Activated naive CD8-positive, alpha-beta T cell treated with anti-CD3 and anti-CD28 coated beads for 36 hours (primary cell): ENCODE measurements around the gene CENPX. TPM values are rescaled to one million over a fixed set of nuclear protein-coding genes. Genes with fewer than 3 reads are reported as not detected.

ENCODE experiments used
- DNase-seq: peaks from one replicate; pipeline ENCODE4 v3.0.0; 2021
- H3K27ac Mint-ChIP-seq: one replicate; pipeline ENCODE4 v1.8.0; 2022; ENCODE audit warnings: mild to moderate bottlenecking, moderate library complexity, mixed read lengths
- H3K27me3 Mint-ChIP-seq: one replicate; pipeline ENCODE4 v1.8.0; 2022; ENCODE audit warnings: mild to moderate bottlenecking, mixed read lengths
- H3K36me3 Mint-ChIP-seq: one replicate; pipeline ENCODE4 v1.8.0; 2021; ENCODE audit warnings: mild to moderate bottlenecking, mixed read lengths
- H3K4me1 Mint-ChIP-seq: one replicate; pipeline ENCODE4 v1.8.0; 2021; ENCODE audit warnings: mixed read lengths
- H3K4me3 Mint-ChIP-seq: one replicate; pipeline ENCODE4 v1.8.0; 2022; ENCODE audit warnings: mild to moderate bottlenecking, moderate library complexity, mixed read lengths
- H3K9me3 Mint-ChIP-seq: one replicate; pipeline ENCODE4 v1.8.0; 2022; ENCODE audit warnings: mixed read lengths
- total RNA-seq, 2 experiments: library from RNA; stranded (reverse); gene quantifications; one replicate each; pipeline ENCODE4 v1.2.3, GENCODE V29; 2021

CENPX gene
- 100 to 1,000 TPM; 119 to 131 TPM for total RNA-seq

DNA sequence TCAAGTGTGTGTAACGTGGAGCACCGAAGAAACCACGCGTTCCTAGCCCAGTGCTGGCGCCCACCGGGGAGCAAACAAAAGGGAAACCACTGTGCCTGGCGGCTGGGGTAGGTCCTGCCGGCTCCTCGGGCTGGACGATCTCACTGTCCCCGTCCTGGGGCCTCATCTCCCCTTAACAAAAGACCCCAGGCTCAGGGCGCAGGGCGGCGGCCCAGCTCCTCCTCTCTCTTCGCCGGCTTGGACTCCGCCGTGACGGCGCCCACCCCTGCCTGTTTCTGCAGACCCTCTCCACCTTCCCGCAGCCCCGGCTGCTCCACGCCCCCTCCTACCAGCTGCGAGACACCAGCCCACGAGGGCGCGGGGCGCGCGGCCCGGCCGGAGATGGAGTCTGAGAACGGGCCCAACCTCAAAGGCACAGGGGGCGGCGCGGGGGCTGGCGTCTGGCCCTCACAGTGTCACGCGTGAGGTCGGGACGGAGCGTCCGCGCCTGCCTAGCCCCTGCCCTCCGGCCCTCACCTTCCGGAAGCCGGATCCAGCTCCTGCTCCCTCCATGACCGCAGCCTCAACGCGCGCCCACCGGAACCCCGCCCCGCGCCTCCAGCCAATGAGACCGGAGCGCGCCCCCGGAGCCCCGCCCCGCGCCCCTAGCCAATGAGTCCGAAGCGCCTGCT is at the start of gene CENPX:
Gene CENPX (minus strand): TSS at position 569 of the 671 bp plus-strand sequence. CDS start 17 bp downstream, at position 552.
- DNase-seq, result peak; percentile 27
- Mint-ChIP-seq H3K4me1 (peaks cover 11% of the 10 kb centered on the region), H3K4me3 (peak within 1 kb of the TSS; percentile 89), H3K27me3 (no peaks in the 10 kb centered on the region), H3K27ac (peak within 1 kb of the TSS; percentile 81), H3K9me3 (no peaks in the 10 kb centered on the region), H3K36me3 (peaks cover 1% of the 10 kb centered on the region)

DNA sequence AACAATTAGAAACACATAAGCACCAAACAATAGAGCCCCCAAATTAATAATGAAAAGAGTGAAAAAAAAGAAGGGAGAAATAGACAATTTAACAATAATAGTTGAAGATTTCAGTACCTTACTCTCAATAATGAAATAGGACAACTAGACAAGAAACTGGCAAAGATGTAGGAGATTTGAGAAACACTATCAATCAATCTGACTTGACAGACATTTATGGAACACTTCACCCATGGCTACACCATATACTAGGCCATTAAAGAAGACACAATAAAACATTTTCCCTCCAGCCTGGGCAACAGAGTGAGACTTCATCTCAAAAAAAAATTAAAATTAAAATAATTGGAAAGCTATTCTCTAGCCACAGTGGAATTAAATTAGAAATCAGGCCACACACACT is 47.9 kb upstream of the CENPX start:
- Mint-ChIP-seq H3K27ac (no peak overlapping the region), H3K9me3 (no peaks in the 10 kb centered on the region), H3K4me1 (peaks cover 3% of the 10 kb centered on the region), H3K27me3 (no peaks in the 10 kb centered on the region), H3K4me3 (no peak overlapping the region), H3K36me3 (peaks cover 2% of the 10 kb centered on the region)
- no peak for DNase-seq

DNA sequence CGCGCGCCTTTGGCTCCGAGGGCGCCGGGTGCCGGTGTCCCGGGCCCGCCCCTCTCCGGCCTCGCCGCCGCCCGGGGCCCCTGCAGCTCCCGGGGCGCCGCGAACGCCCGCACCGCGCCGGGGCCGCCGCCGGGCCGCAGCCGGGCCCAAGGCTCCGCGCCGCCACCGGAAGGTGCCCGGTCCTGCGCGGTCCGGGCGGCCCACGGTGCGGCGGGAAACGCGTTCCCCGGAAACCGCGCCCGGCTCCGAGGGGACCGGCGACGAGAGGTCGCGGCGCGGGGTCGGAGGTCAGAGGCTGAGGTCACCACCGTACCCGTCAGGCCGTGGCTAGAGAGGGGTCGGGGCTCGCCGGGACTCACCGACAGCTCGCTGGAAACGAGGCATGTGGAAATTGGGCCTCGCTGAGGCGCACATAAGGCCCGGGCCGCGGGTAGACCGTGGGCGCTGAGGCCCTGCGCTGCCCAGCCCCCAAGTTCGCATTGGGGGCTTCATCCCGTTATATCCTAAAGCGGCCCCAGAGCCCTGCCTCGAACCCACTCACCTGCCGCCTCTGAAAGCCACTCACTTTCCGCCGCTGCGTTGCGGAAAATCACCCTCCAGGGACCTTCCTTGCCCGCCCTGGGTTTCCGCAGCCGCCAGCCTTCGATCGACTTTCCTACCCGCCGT is 43.1 kb upstream of the CENPX start, which contains the start of gene DUS1L:
Gene DUS1L (minus strand): TSS at position 167 of the 666 bp plus-strand sequence. CDS start 745 bp downstream, outside the sequence.
- no peaks in the 10 kb centered on the region for H3K9me3 Mint-ChIP-seq
- H3K4me1 Mint-ChIP-seq, result peaks cover 8% of the 10 kb centered on the region
- peak; percentile 81 for DNase-seq
- peak within 1 kb of the TSS; percentile 88 for H3K27ac Mint-ChIP-seq
- peaks cover 2% of the 10 kb centered on the region for H3K36me3 Mint-ChIP-seq
- no peaks in the 10 kb centered on the region for H3K27me3 Mint-ChIP-seq
- peak within 1 kb of the TSS; percentile 85 for H3K4me3 Mint-ChIP-seq

- no peak for DNase-seq
- peak overlapping the region; percentile 25 for H3K27ac Mint-ChIP-seq
Observed at GRCh38 chr17:82065193-82065637, 42.5 kb upstream of the CENPX start.

GRCh38 chr17:82064433-82065192 is 41.9 kb upstream of the CENPX start:
- H3K4me3 Mint-ChIP-seq, result peak overlapping the region; percentile 76
- no peaks in the 10 kb centered on the region for H3K9me3 Mint-ChIP-seq
- H3K36me3 Mint-ChIP-seq, result peaks cover 4% of the 10 kb centered on the region

More at GRCh38 chr17:82065193-82065637, 42.5 kb upstream of the CENPX start:
- peaks cover 2% of the 10 kb centered on the region for H3K36me3 Mint-ChIP-seq
- peaks cover 8% of the 10 kb centered on the region for H3K4me1 Mint-ChIP-seq
- no peaks in the 10 kb centered on the region for H3K27me3 Mint-ChIP-seq
- H3K9me3 Mint-ChIP-seq, result no peaks in the 10 kb centered on the region
- peak overlapping the region; percentile 76 for H3K4me3 Mint-ChIP-seq

GRCh38 chr17:82063424-82064415 is 41.0 kb upstream of the CENPX start:
- Mint-ChIP-seq H3K9me3 (no peaks in the 10 kb centered on the region), H3K4me3 (peak overlapping the region; percentile 76), H3K27me3 (no peaks in the 10 kb centered on the region), H3K27ac (peak overlapping the region; percentile 25), H3K36me3 (peaks cover 4% of the 10 kb centered on the region), H3K4me1 (peaks cover 8% of the 10 kb centered on the region)
- DNase-seq, result no peak

More at GRCh38 chr17:82064433-82065192, 41.9 kb upstream of the CENPX start:
- no peak for DNase-seq
- Mint-ChIP-seq H3K4me1 (peaks cover 8% of the 10 kb centered on the region), H3K27ac (peak overlapping the region; percentile 25), H3K27me3 (no peaks in the 10 kb centered on the region)

GRCh38 chr17:82062984-82063368 is 40.3 kb upstream of the CENPX start:
- peaks cover 8% of the 10 kb centered on the region for H3K4me1 Mint-ChIP-seq
- no peak for DNase-seq
- H3K9me3 Mint-ChIP-seq, result no peaks in the 10 kb centered on the region
- H3K4me3 Mint-ChIP-seq, result no peak overlapping the region
- H3K27ac Mint-ChIP-seq, result no peak overlapping the region
- peaks cover 4% of the 10 kb centered on the region for H3K36me3 Mint-ChIP-seq
- no peaks in the 10 kb centered on the region for H3K27me3 Mint-ChIP-seq

GRCh38 chr17:82062076-82062983 is 39.7 kb upstream of the CENPX start:
- H3K4me3 Mint-ChIP-seq, result no peak overlapping the region
- no peak for DNase-seq
- no peaks in the 10 kb centered on the region for H3K27me3 Mint-ChIP-seq
- H3K27ac Mint-ChIP-seq, result no peak overlapping the region
- H3K4me1 Mint-ChIP-seq, result peaks cover 8% of the 10 kb centered on the region
- no peaks in the 10 kb centered on the region for H3K9me3 Mint-ChIP-seq
- peaks cover 4% of the 10 kb centered on the region for H3K36me3 Mint-ChIP-seq

DNA sequence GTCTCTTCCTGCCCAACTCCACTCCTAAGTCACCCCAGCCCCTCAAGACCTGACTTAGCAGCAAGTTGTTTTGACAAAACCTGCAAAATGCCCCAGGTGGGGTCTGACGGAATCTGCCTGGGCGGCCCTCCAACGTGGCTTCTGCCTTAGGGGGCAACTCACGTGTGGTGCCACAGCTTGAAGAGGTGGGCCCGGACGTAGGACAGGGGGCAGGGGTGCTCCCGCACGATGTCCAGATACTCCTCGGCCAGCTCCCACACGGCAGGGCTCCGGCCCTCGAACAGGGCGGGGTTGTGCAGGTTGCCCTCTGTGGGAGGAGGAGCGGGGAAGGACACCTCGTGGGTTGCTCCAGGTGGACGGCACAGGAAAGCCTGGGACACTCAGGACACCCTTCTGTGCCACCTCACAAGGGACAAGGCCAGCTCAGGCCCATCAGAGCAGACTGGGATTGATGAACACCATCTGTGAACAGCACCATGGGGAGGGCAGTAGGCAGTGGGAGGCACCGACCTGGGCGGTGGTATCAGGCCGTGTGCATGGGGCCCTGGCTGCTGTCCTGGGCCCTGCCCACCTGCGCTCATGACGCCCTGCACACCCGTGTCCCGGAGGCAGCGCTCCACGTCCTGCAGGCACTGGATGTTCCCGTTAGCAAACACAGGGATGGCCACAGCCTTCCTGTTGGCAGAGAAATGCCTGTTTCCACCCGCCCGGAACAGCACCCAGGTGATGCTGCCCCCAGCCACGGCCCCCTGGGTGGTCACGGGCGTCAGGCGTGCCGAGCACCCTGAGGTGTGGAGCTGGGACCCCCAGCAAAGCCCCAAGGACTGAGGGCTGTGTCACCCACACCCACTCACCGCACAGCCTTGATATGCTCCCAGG is 38.6 kb upstream of the CENPX start:
- H3K4me1 Mint-ChIP-seq, result peaks cover 5% of the 10 kb centered on the region
- H3K4me3 Mint-ChIP-seq, result no peak overlapping the region

DNA sequence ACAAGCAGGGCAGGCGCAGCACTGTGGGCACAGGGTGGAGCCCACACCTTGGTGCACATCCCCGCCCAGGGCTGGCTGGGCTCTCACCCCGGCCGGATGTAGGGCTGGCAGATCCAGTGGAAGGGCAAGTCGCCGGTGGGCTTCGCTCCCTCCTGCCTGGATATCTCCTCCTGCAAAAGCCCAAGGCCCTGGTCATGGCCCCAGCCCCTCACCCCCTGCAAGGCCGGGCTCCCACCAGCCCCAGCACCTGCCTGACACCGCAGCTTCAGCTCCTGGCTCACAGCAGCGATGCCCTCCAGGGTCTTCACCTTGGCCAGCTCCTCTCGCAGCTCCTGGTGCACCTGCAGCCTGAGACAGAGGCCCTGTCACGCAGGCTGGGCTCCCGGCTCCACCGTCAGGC is 37.9 kb upstream of the CENPX start:
- H3K4me1 Mint-ChIP-seq, result peaks cover 5% of the 10 kb centered on the region
- H3K27ac Mint-ChIP-seq, result no peak overlapping the region
- no peak overlapping the region for H3K4me3 Mint-ChIP-seq
- peaks cover 3% of the 10 kb centered on the region for H3K36me3 Mint-ChIP-seq
- H3K9me3 Mint-ChIP-seq, result no peaks in the 10 kb centered on the region
- DNase-seq, result no peak
- H3K27me3 Mint-ChIP-seq, result no peaks in the 10 kb centered on the region

More for the DNA sequence above, 38.6 kb upstream of the CENPX start:
- no peaks in the 10 kb centered on the region for H3K27me3 Mint-ChIP-seq
- no peaks in the 10 kb centered on the region for H3K9me3 Mint-ChIP-seq
- no peak overlapping the region for H3K27ac Mint-ChIP-seq
- DNase-seq, result no peak
- peaks cover 4% of the 10 kb centered on the region for H3K36me3 Mint-ChIP-seq

DNA sequence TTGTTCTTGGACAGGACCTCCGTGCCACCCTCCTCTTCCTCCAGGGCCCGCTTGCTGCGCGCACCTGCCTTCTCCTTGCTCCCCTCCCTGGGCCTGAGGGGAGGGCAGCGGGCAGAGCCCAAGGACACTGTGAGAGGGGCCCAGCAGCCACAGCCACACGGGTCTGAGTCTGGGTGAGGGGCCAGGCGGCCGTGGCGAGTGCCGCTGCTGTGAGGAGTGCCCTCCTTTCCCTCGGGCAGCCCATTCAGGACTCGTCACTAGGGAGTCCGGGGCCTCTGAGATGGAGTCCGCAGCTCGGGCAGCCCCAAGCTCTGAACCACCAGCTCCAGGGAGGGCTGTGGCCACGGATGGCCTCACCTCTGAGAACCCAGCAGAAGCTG is 37.3 kb upstream of the CENPX start:
- DNase-seq, result no peak
- Mint-ChIP-seq H3K4me3 (no peak overlapping the region), H3K4me1 (peaks cover 6% of the 10 kb centered on the region), H3K27ac (no peak overlapping the region), H3K36me3 (peaks cover 3% of the 10 kb centered on the region), H3K9me3 (no peaks in the 10 kb centered on the region), H3K27me3 (no peaks in the 10 kb centered on the region)

DNA sequence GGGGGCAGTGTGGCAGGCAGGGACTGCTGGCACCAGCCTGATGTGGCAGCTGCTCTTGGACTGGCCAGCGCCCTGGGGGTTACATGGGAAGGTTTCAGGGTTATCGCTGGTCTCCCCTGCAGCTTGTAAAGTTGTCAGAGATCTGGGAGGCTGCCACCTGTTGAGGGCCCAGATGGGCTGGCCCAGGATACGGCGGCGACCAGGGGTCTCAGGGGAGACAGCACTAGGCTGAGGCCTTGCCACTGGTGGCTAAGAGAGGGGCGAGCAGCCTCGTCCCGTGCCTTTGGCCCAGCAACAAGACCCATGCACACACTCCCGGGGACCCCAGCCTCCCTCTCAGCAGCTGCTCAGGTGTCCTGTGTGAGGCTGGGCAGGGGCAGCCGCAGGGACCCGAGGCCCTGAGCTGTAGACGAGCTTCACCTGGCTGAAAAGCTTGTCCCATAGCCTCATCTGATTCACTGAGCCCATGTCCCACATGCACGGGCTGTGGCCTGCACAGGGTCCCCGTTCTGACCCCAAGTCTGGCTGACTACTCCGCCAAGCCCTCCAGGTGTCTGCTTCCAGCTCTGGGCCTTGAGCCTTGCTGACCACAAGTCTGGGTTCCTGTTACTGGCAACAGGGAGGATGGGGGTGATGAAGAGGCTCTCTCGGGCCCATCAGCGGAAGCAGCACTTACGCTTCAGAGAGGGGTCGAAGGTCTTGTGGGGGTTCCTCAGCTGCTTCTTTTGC is 36.8 kb upstream of the CENPX start:
- H3K27me3 Mint-ChIP-seq, result no peaks in the 10 kb centered on the region

More for the DNA sequence above, 36.8 kb upstream of the CENPX start:
- peaks cover 3% of the 10 kb centered on the region for H3K36me3 Mint-ChIP-seq
- H3K4me3 Mint-ChIP-seq, result no peak overlapping the region
- peaks cover 7% of the 10 kb centered on the region for H3K4me1 Mint-ChIP-seq
- H3K9me3 Mint-ChIP-seq, result no peaks in the 10 kb centered on the region
- DNase-seq, result no peak
- no peak overlapping the region for H3K27ac Mint-ChIP-seq
